DOHH2 (cell line): ENCODE data around the gene AMIGO3.

ENCODE experiments used
- EZH2phosphoT487 ChIP-seq: fragments of 200-600 bp; sonication (generic); IDR thresholded peaks from 2 replicates; pipeline ENCODE4 v1.6.1; 2017; ENCODE audit warnings: borderline replicate concordance, mild to moderate bottlenecking, antibody characterized with exemption, low read length, moderate library complexity, mixed read lengths
- TF ChIP-seq, protein P1 (sequence below): fragments of 200-600 bp; sonication (generic); IDR thresholded peaks from one replicate; pipeline ENCODE4 v1.5.1; 2014; ENCODE audit warnings: antibody characterized with exemption, mild to moderate bottlenecking, low read depth, low read length; ENCODE audit not compliant: poor library complexity, severe bottlenecking

DNA sequence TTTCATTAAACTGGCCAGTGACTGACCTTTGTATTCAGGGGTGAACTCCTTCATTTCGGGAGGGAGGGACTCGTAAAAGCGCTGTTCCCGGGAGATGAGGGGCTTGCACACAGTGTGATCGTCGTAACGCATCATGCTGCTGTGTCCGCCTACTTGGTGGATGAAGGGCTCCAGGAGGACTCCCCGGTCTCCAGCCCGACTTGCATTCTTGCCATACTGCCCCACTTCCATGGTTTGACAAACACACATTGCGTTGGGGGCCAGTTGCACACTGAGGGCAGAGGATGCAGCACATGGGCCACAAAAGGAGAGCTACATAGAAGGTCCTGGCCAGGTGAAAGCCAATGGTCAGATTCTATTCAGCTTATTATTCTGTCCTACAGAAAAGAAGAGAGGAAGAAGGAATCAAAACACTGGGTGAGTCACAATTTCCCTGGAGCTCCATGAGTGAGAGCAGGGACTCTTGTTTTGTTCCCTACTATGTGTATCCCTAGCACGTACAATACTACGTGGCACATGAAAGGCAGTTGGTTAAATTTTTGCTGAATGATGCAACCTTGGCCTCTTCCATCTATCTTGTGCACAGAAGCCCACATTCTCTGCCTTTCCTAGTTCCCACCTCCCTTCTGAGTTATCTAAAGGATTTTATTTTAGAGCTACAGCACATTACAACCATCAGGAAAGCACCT, 28.5 kb upstream of the AMIGO3 start:
- TF ChIP-seq, protein P1, sequence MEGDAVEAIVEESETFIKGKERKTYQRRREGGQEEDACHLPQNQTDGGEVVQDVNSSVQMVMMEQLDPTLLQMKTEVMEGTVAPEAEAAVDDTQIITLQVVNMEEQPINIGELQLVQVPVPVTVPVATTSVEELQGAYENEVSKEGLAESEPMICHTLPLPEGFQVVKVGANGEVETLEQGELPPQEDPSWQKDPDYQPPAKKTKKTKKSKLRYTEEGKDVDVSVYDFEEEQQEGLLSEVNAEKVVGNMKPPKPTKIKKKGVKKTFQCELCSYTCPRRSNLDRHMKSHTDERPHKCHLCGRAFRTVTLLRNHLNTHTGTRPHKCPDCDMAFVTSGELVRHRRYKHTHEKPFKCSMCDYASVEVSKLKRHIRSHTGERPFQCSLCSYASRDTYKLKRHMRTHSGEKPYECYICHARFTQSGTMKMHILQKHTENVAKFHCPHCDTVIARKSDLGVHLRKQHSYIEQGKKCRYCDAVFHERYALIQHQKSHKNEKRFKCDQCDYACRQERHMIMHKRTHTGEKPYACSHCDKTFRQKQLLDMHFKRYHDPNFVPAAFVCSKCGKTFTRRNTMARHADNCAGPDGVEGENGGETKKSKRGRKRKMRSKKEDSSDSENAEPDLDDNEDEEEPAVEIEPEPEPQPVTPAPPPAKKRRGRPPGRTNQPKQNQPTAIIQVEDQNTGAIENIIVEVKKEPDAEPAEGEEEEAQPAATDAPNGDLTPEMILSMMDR: no peak
- TF ChIP-seq EZH2phosphoT487: no peak
